Effector memory CD8-positive, alpha-beta T cell (primary cell): ENCODE measurements around the gene SHISA9.

Source experiments
- ATAC-seq: fragments of 150-1000 bp; cut with Tn5 transposase; replicated peaks from 2 replicates; pipeline ENCODE4 v1.10.0; 2021; ENCODE audit warnings: mild to moderate bottlenecking, moderate library complexity
- DNase-seq, 3 experiments: peaks; one replicate each; pipeline ENCODE4 v3.0.0; 2021
- H3K27ac Mint-ChIP-seq, 2 donors: one replicate each; pipeline ENCODE4 v1.8.0; 2022; ENCODE audit warnings: mild to moderate bottlenecking in 2 of 2, mixed read lengths in 2 of 2, moderate library complexity in 2 of 2
- H3K27me3 Mint-ChIP-seq, 2 donors: one replicate each; pipeline ENCODE4 v1.8.0; 2022; ENCODE audit warnings: mixed read lengths in 2 of 2
- H3K36me3 Mint-ChIP-seq: one replicate; pipeline ENCODE4 v1.8.0; 2022; ENCODE audit warnings: mild to moderate bottlenecking, moderate library complexity, mixed read lengths; ENCODE audit not compliant: insufficient read depth
- H3K4me1 Mint-ChIP-seq, 2 donors: one replicate each; pipeline ENCODE4 v1.8.0; 2022; ENCODE audit warnings: low read depth in 2 of 2, mixed read lengths in 2 of 2
- H3K4me3 Mint-ChIP-seq, 2 donors: one replicate each; pipeline ENCODE4 v1.8.0; 2022; ENCODE audit warnings: mild to moderate bottlenecking in 2 of 2, mixed read lengths in 2 of 2, moderate library complexity in 2 of 2
- H3K9me3 Mint-ChIP-seq, 2 donors: one replicate each; pipeline ENCODE4 v1.8.0; 2022; ENCODE audit warnings: mixed read lengths in 2 of 2

SHISA9 gene

GRCh38 chr16:13056607-13057006, 155.2 kb downstream of the SHISA9 start:
- Mint-ChIP-seq H3K27ac (no peak overlapping the region), H3K36me3 (no peaks in the 10 kb centered on the region), H3K9me3 (peaks cover 5 to 34% of the 10 kb centered on the region in 2 donors), H3K4me3 (no peak overlapping the region), H3K27me3 (no peaks in the 10 kb centered on the region), H3K4me1 (no peaks in the 10 kb centered on the region)
- no peak for ATAC-seq
- DNase-seq, result no peak

- no peaks in the 10 kb centered on the region for H3K36me3 Mint-ChIP-seq
- no peak overlapping the region for H3K4me3 Mint-ChIP-seq
- no peaks in the 10 kb centered on the region for H3K27me3 Mint-ChIP-seq
- peaks cover 2 to 11% of the 10 kb centered on the region in 2 donors for H3K9me3 Mint-ChIP-seq
- no peaks in the 10 kb centered on the region for H3K4me1 Mint-ChIP-seq
- ATAC-seq (no peak), DNase-seq (no peak)
- no peak overlapping the region for H3K27ac Mint-ChIP-seq
Observed at GRCh38 chr16:13060932-13061331, 159.5 kb downstream of the SHISA9 start.

- no peaks in the 10 kb centered on the region for H3K36me3 Mint-ChIP-seq
- no peak overlapping the region for H3K27ac Mint-ChIP-seq
- no peaks in the 10 kb centered on the region for H3K27me3 Mint-ChIP-seq
- no peak for DNase-seq
- H3K4me3 Mint-ChIP-seq, result no peak overlapping the region
- no peak for ATAC-seq
- H3K4me1 Mint-ChIP-seq, result no peaks in the 10 kb centered on the region
- H3K9me3 Mint-ChIP-seq, result peaks cover 2 to 3% of the 10 kb centered on the region in 2 donors
Observed at GRCh38 chr16:13061691-13062090, 160.3 kb downstream of the SHISA9 start.

- no peak for ATAC-seq
- H3K4me1 Mint-ChIP-seq, result no peaks in the 10 kb centered on the region
- H3K4me3 Mint-ChIP-seq, result no peak overlapping the region
- H3K27me3 Mint-ChIP-seq, result no peaks in the 10 kb centered on the region
- peaks cover 0 to 2% of the 10 kb centered on the region in 2 donors for H3K9me3 Mint-ChIP-seq
- DNase-seq, result no peak
- H3K27ac Mint-ChIP-seq, result no peak overlapping the region
- H3K36me3 Mint-ChIP-seq, result no peaks in the 10 kb centered on the region
Observed at GRCh38 chr16:13062219-13062618, 160.8 kb downstream of the SHISA9 start.

- no peak overlapping the region for H3K27ac Mint-ChIP-seq
- peaks cover 4 to 12% of the 10 kb centered on the region in 2 donors for H3K9me3 Mint-ChIP-seq
- no peak overlapping the region for H3K4me3 Mint-ChIP-seq
Observed at GRCh38 chr16:13063457-13063856, 162.1 kb downstream of the SHISA9 start.

GRCh38 chr16:13064821-13065220, 163.4 kb downstream of the SHISA9 start:
- ATAC-seq (no peak), DNase-seq (no peak)
- Mint-ChIP-seq H3K36me3 (no peaks in the 10 kb centered on the region), H3K4me3 (no peak overlapping the region), H3K27me3 (no peaks in the 10 kb centered on the region), H3K27ac (no peak overlapping the region), H3K4me1 (no peaks in the 10 kb centered on the region), H3K9me3 (peaks cover 4 to 19% of the 10 kb centered on the region in 2 donors)

More at GRCh38 chr16:13063457-13063856, 162.1 kb downstream of the SHISA9 start:
- Mint-ChIP-seq H3K27me3 (no peaks in the 10 kb centered on the region), H3K4me1 (no peaks in the 10 kb centered on the region), H3K36me3 (no peaks in the 10 kb centered on the region)
- ATAC-seq (no peak), DNase-seq (no peak)

GRCh38 chr16:13067648-13068047, 166.2 kb downstream of the SHISA9 start:
- Mint-ChIP-seq H3K36me3 (no peaks in the 10 kb centered on the region), H3K4me1 (no peaks in the 10 kb centered on the region), H3K4me3 (no peak overlapping the region), H3K27me3 (no peaks in the 10 kb centered on the region), H3K27ac (no peak overlapping the region), H3K9me3 (peaks cover 6 to 28% of the 10 kb centered on the region in 2 donors)
- ATAC-seq, result no peak
- no peak for DNase-seq

GRCh38 chr16:13068912-13069583, 167.7 kb downstream of the SHISA9 start:
- Mint-ChIP-seq H3K27ac (no peak overlapping the region), H3K9me3 (peaks cover 3 to 28% of the 10 kb centered on the region in 2 donors), H3K4me1 (no peaks in the 10 kb centered on the region), H3K36me3 (no peaks in the 10 kb centered on the region), H3K27me3 (no peaks in the 10 kb centered on the region), H3K4me3 (no peak overlapping the region)
- no peak for ATAC-seq
- DNase-seq, result no peak

- Mint-ChIP-seq H3K4me1 (no peaks in the 10 kb centered on the region), H3K27me3 (no peaks in the 10 kb centered on the region), H3K4me3 (no peak overlapping the region), H3K27ac (no peak overlapping the region), H3K36me3 (no peaks in the 10 kb centered on the region), H3K9me3 (peaks cover 3 to 28% of the 10 kb centered on the region in 2 donors)
- DNase-seq (no peak), ATAC-seq (no peak)
Observed at GRCh38 chr16:13070268-13070667, 168.9 kb downstream of the SHISA9 start.

- Mint-ChIP-seq H3K36me3 (no peaks in the 10 kb centered on the region), H3K27me3 (no peaks in the 10 kb centered on the region), H3K4me3 (no peak overlapping the region), H3K27ac (no peak overlapping the region), H3K4me1 (no peaks in the 10 kb centered on the region), H3K9me3 (peaks cover 5 to 8% of the 10 kb centered on the region in 2 donors)
- ATAC-seq (no peak), DNase-seq (no peak)
Observed at GRCh38 chr16:13076878-13077277, 175.5 kb downstream of the SHISA9 start.

- Mint-ChIP-seq H3K36me3 (no peaks in the 10 kb centered on the region), H3K27me3 (no peaks in the 10 kb centered on the region), H3K4me3 (no peak overlapping the region), H3K27ac (no peak overlapping the region), H3K4me1 (no peaks in the 10 kb centered on the region), H3K9me3 (peaks cover 5 to 8% of the 10 kb centered on the region in 2 donors)
- no peak for DNase-seq
- ATAC-seq, result no peak
Observed at GRCh38 chr16:13077816-13078215, 176.4 kb downstream of the SHISA9 start.

- no peak overlapping the region for H3K4me3 Mint-ChIP-seq
- no peaks in the 10 kb centered on the region for H3K4me1 Mint-ChIP-seq
- H3K9me3 Mint-ChIP-seq, result peaks cover 8 to 10% of the 10 kb centered on the region in 2 donors
- no peak overlapping the region for H3K27ac Mint-ChIP-seq
- H3K36me3 Mint-ChIP-seq, result no peaks in the 10 kb centered on the region
- no peaks in the 10 kb centered on the region for H3K27me3 Mint-ChIP-seq
- ATAC-seq (no peak), DNase-seq (no peak)
Observed at GRCh38 chr16:13080531-13080930, 179.1 kb downstream of the SHISA9 start.

- ATAC-seq, result no peak
- Mint-ChIP-seq H3K27ac (no peak overlapping the region), H3K27me3 (no peaks in the 10 kb centered on the region), H3K9me3 (peaks cover 8 to 10% of the 10 kb centered on the region in 2 donors), H3K36me3 (no peaks in the 10 kb centered on the region), H3K4me1 (no peaks in the 10 kb centered on the region), H3K4me3 (no peak overlapping the region)
- no peak for DNase-seq
Observed at GRCh38 chr16:13081825-13082331, 180.5 kb downstream of the SHISA9 start.

- no peak overlapping the region for H3K27ac Mint-ChIP-seq
- DNase-seq, result no peak
- H3K9me3 Mint-ChIP-seq, result peaks cover 8 to 9% of the 10 kb centered on the region in 2 donors
- no peaks in the 10 kb centered on the region for H3K27me3 Mint-ChIP-seq
- H3K4me1 Mint-ChIP-seq, result no peaks in the 10 kb centered on the region
- ATAC-seq, result no peak
- H3K36me3 Mint-ChIP-seq, result no peaks in the 10 kb centered on the region
- H3K4me3 Mint-ChIP-seq, result no peak overlapping the region
Observed at GRCh38 chr16:13083681-13084080, 182.3 kb downstream of the SHISA9 start.
